Stimulated activated CD4-positive, alpha-beta T cell treated with anti-CD3 and anti-CD28 coated beads, TNF-alpha, amount 100 ng/mL, for 48 hours (primary cell): Measurements from ENCODE around the gene DLL1.

Experiments
- DNase-seq, 3 donors: peaks; one replicate each; pipeline ENCODE4 v3.0.0-alpha.2; 2020; ENCODE audit warnings: low read depth in 3 of 3

The DLL1 gene

GRCh38 chr6:170233286-170234205 is 57.3 kb downstream of the DLL1 start:
- no peak for DNase-seq
